ENCODE data around the gene CTF1. TPM values are rescaled to one million over a fixed set of nuclear protein-coding genes. Genes with fewer than 3 reads are reported as not detected.
A peak's percentile ranks its signal among the peaks of the same experiment; 100 is the strongest.

Gene CTF1
- total RNA-seq, 1 donor: 3.3 TPM

GRCh38 chr16:30901201-30902028 is 5.0 kb downstream of the CTF1 start:
- Histone ChIP-seq H2AFZ (ENCODE audit: low read length) (peak overlapping the region; percentile 81), H3K79me2 (ENCODE audit: insufficient read depth, low read length) (no peaks in the 10 kb centered on the region), H3K9me3 (ENCODE audit: low read depth, low read length) (no peaks in the 10 kb centered on the region), H3K4me2 (ENCODE audit: insufficient read depth, low read length) (peak overlapping the region; percentile 80), H3K36me3 (ENCODE audit: insufficient read depth, low read length) (no peaks in the 10 kb centered on the region), H4K20me1 (ENCODE audit: insufficient read depth, low read length) (no peaks in the 10 kb centered on the region), H3K27me3 (ENCODE audit: insufficient read depth, low read length) (no peaks in the 10 kb centered on the region), H3K4me1 (ENCODE audit: insufficient read depth, low read length) (peaks cover 13% of the 10 kb centered on the region), H3K27ac (ENCODE audit: low read depth, low read length) (peak overlapping the region; percentile 39), H3K4me3 (ENCODE audit: insufficient read depth, low read length) (peak overlapping the region; percentile 71)
- TF ChIP-seq, protein P1, sequence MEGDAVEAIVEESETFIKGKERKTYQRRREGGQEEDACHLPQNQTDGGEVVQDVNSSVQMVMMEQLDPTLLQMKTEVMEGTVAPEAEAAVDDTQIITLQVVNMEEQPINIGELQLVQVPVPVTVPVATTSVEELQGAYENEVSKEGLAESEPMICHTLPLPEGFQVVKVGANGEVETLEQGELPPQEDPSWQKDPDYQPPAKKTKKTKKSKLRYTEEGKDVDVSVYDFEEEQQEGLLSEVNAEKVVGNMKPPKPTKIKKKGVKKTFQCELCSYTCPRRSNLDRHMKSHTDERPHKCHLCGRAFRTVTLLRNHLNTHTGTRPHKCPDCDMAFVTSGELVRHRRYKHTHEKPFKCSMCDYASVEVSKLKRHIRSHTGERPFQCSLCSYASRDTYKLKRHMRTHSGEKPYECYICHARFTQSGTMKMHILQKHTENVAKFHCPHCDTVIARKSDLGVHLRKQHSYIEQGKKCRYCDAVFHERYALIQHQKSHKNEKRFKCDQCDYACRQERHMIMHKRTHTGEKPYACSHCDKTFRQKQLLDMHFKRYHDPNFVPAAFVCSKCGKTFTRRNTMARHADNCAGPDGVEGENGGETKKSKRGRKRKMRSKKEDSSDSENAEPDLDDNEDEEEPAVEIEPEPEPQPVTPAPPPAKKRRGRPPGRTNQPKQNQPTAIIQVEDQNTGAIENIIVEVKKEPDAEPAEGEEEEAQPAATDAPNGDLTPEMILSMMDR (IDR thresholded peaks at IDR 0.05; ENCODE audit: extremely low read depth, low read depth, low read length): no peak
- no peak for DNase-seq (ENCODE audit: insufficient read length, low spot score, missing footprints)

DNA sequence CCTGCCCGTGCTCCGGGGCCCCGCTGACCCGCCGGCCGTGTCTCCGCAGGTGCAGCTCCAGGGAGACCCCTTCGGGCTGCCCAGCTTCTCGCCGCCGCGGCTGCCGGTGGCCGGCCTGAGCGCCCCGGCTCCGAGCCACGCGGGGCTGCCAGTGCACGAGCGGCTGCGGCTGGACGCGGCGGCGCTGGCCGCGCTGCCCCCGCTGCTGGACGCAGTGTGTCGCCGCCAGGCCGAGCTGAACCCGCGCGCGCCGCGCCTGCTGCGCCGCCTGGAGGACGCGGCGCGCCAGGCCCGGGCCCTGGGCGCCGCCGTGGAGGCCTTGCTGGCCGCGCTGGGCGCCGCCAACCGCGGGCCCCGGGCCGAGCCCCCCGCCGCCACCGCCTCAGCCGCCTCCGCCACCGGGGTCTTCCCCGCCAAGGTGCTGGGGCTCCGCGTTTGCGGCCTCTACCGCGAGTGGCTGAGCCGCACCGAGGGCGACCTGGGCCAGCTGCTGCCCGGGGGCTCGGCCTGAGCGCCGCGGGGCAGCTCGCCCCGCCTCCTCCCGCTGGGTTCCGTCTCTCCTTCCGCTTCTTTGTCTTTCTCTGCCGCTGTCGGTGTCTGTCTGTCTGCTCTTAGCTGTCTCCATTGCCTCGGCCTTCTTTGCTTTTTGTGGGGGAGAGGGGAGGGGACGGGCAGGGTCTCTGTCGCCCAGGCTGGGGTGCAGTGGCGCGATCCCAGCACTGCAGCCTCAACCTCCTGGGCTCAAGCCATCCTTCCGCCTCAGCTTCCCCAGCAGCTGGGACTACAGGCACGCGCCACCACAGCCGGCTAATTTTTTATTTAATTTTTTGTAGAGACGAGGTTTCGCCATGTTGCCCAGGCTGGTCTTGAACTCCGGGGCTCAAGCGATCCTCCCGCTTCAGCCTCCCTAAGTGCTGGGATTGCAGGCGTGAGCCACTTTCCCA is 5.9 kb downstream of the CTF1 start:
- no peaks in the 10 kb centered on the region for H3K79me2 ChIP-seq (ENCODE audit: insufficient read depth, low read length)
- H4K20me1 ChIP-seq (ENCODE audit: insufficient read depth, low read length): no peaks in the 10 kb centered on the region
- H3K4me2 ChIP-seq (ENCODE audit: insufficient read depth, low read length): peak overlapping the region; percentile 80
- H3K9me3 ChIP-seq (ENCODE audit: low read depth, low read length): no peaks in the 10 kb centered on the region
- TF ChIP-seq, protein P1 (IDR thresholded peaks at IDR 0.05; ENCODE audit: extremely low read depth, low read depth, low read length): peak; percentile 18
- H2AFZ ChIP-seq (ENCODE audit: low read length): peak overlapping the region; percentile 89
- no peaks in the 10 kb centered on the region for H3K27me3 ChIP-seq (ENCODE audit: insufficient read depth, low read length)
- peaks cover 8% of the 10 kb centered on the region for H3K4me1 ChIP-seq (ENCODE audit: insufficient read depth, low read length)
- peak overlapping the region; percentile 52 for H3K27ac ChIP-seq (ENCODE audit: low read depth, low read length)
- DNase-seq (ENCODE audit: insufficient read length, low spot score, missing footprints): peak; percentile 99
- H3K4me3 ChIP-seq (ENCODE audit: insufficient read depth, low read length): peak overlapping the region; percentile 73
- H3K36me3 ChIP-seq (ENCODE audit: insufficient read depth, low read length): no peaks in the 10 kb centered on the region

GRCh38 chr16:30903002-30903401 is 6.6 kb downstream of the CTF1 start:
- Histone ChIP-seq H3K4me1 (ENCODE audit: insufficient read depth, low read length) (peaks cover 5% of the 10 kb centered on the region), H2AFZ (ENCODE audit: low read length) (peak overlapping the region; percentile 89), H3K36me3 (ENCODE audit: insufficient read depth, low read length) (no peaks in the 10 kb centered on the region), H4K20me1 (ENCODE audit: insufficient read depth, low read length) (no peaks in the 10 kb centered on the region), H3K4me2 (ENCODE audit: insufficient read depth, low read length) (peak overlapping the region; percentile 77), H3K9me3 (ENCODE audit: low read depth, low read length) (no peaks in the 10 kb centered on the region), H3K27me3 (ENCODE audit: insufficient read depth, low read length) (no peaks in the 10 kb centered on the region), H3K27ac (ENCODE audit: low read depth, low read length) (no peak overlapping the region), H3K4me3 (ENCODE audit: insufficient read depth, low read length) (peak overlapping the region; percentile 73), H3K79me2 (ENCODE audit: insufficient read depth, low read length) (no peaks in the 10 kb centered on the region)
- peak; percentile 74 for DNase-seq (ENCODE audit: insufficient read length, low spot score, missing footprints)
- TF ChIP-seq, protein P1 (IDR thresholded peaks at IDR 0.05; ENCODE audit: extremely low read depth, low read depth, low read length): no peak
